ENCODE data around the gene AMBRA1.

- no peak for TF ChIP-seq CHD2 (IDR thresholded peaks at IDR 0.05; ENCODE audit: low read length, partially characterized antibody)
- TF ChIP-seq CTCF (IDR thresholded peaks at IDR 0.05), result no peak
- TF ChIP-seq CEBPB (IDR thresholded peaks at IDR 0.05), result no peak
- TF ChIP-seq MYC (IDR thresholded peaks at IDR 0.05; ENCODE audit: borderline replicate concordance, low read length), result no peak
- no peak for TF ChIP-seq CBX2 (IDR thresholded peaks at IDR 0.05; ENCODE audit: borderline replicate concordance, low read depth)
- no peak for TF ChIP-seq RCOR1 (IDR thresholded peaks at IDR 0.05; ENCODE audit: low read depth, low read length)
Measured at GRCh38 chr11:46359953-46360352, 233.9 kb downstream of the AMBRA1 start.

All from A549 (cell line).